Activated CD4-positive, CD25-positive, alpha-beta regulatory T cell treated with anti-CD3 and anti-CD28 coated beads, Interleukin-2, amount 50 U/mL, for 16 hours (primary cell): Measurements from ENCODE around the gene ATP8A2.

Source experiments
- DNase-seq: peaks from one replicate; pipeline ENCODE4 v3.0.0-alpha.2; 2020; ENCODE audit warnings: low read depth, low spot score

ATP8A2 gene

GRCh38 chr13:26010487-26011207 lies 638.9 kb downstream of the ATP8A2 start:
- DNase-seq: no peak

GRCh38 chr13:26011208-26011573 lies 639.4 kb downstream of the ATP8A2 start:
- no peak for DNase-seq

GRCh38 chr13:26011996-26012821 lies 640.4 kb downstream of the ATP8A2 start:
- peak; percentile 5 for DNase-seq

GRCh38 chr13:26012995-26013394 lies 641.2 kb downstream of the ATP8A2 start:
- no peak for DNase-seq

GRCh38 chr13:26015271-26016125 lies 643.7 kb downstream of the ATP8A2 start:
- DNase-seq: no peak

- DNase-seq: no peak
Observed at GRCh38 chr13:26016189-26016588, 644.4 kb downstream of the ATP8A2 start.

GRCh38 chr13:26017196-26017921 lies 645.6 kb downstream of the ATP8A2 start:
- no peak for DNase-seq

GRCh38 chr13:26017932-26018665 lies 646.3 kb downstream of the ATP8A2 start:
- no peak for DNase-seq

GRCh38 chr13:26019251-26019650 lies 647.5 kb downstream of the ATP8A2 start:
- no peak for DNase-seq

GRCh38 chr13:26019881-26020870 lies 648.4 kb downstream of the ATP8A2 start:
- no peak for DNase-seq

GRCh38 chr13:26020891-26021290 lies 649.1 kb downstream of the ATP8A2 start:
- no peak for DNase-seq

GRCh38 chr13:26021516-26021915 lies 649.7 kb downstream of the ATP8A2 start:
- no peak for DNase-seq

GRCh38 chr13:26021956-26022355 lies 650.2 kb downstream of the ATP8A2 start:
- no peak for DNase-seq

- DNase-seq: no peak
Observed at GRCh38 chr13:26022538-26023292, 650.9 kb downstream of the ATP8A2 start.

GRCh38 chr13:26024558-26024957 lies 652.8 kb downstream of the ATP8A2 start:
- no peak for DNase-seq

- DNase-seq: no peak
Observed at GRCh38 chr13:26025196-26025595, 653.4 kb downstream of the ATP8A2 start.

- DNase-seq: no peak
Observed at GRCh38 chr13:26025771-26026170, 654.0 kb downstream of the ATP8A2 start.

GRCh38 chr13:26026211-26026610 lies 654.4 kb downstream of the ATP8A2 start:
- no peak for DNase-seq
